GM19463 (cell line): ENCODE results near the gene NR2C2AP.
"Not testable (repeated sequence)": the region's sequence is repeated elsewhere in the genome, so short reads cannot be mapped to it uniquely, and the experiment has no call there.

Experiments
- ATAC-seq: cut with Tn5 transposase; IDR thresholded peaks from one replicate; pipeline ENCODE4 v1.9.1; 2021; ENCODE audit warnings: mild to moderate bottlenecking, moderate library complexity; ENCODE audit not compliant: unreplicated experiment

The NR2C2AP gene, protein sequence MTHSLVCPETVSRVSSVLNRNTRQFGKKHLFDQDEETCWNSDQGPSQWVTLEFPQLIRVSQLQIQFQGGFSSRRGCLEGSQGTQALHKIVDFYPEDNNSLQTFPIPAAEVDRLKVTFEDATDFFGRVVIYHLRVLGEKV

DNA sequence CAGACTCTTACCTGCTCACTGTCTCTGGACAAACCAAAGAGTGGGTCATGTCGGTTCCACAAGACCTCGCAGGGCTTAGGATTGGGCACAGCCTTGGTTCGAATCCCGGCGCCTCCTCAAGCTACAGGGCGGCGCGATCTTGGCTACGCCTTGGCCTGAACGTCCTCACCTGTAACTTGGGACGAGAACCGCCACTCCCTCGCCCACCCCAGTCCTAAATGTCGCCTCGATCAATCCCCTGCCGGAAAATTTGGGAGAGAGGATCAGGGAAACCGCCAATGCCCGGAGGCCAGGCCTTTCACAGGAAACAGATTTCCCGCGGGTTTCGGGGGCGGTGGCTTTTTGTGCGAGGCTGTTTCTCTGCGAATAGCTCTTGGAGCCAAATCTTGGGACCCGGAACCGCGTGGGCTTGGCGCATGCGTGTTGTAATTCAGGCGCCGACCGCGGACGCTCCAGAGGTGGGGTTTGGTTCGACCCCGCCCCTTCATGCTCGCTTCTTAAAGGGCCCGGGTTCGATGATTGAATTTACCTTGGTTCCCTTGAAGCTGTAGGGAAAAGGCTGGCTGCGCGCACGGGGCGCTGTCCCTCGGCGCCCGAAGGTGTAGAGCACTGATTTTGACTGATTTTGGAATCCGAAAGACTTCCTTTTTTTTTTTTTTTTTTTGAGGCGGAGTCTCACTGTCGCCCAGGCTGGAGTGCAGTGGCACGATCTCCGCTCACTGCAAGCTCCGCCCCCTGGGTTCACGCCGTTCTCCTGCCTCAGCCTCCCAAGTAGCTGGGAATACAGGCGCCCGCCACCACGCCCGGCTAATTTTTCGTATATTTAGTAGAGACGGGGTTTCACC, at the start of gene NR2C2AP:
Gene NR2C2AP (minus strand): TSS at position 403 of the 845 bp plus-strand sequence. CDS start 354 bp downstream, at position 49.
- peak; percentile 82 for ATAC-seq

- no peak for ATAC-seq
These were observed 47.1 kb upstream of the NR2C2AP start for GRCh38 chr19:19250196-19250801.

- no peak for ATAC-seq
These were observed 37.3 kb upstream of the NR2C2AP start for GRCh38 chr19:19240476-19240875.

DNA sequence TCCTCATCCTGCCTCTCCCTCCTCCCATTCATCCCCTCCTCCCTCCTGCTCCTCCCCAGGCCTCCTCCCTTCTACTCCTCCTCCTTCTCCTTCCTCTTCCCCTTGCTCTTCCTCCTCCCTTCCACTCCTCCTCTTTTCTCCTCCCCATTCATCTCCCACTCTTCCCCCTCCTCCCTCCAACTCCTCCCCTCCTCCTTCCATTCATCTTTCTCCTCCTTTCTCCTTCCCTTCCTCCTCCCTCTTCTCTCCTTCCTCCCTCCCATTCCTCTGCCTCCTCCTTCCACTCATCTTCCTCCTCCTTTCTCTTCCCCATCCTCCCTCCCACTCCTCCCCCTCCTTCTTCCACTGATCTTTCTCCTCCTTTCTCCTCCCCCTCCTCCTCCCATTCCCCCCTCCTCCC, 36.5 kb upstream of the NR2C2AP start:
- no peak for ATAC-seq

- ATAC-seq: no peak
These were observed 35.1 kb upstream of the NR2C2AP start for GRCh38 chr19:19238126-19238894.

DNA sequence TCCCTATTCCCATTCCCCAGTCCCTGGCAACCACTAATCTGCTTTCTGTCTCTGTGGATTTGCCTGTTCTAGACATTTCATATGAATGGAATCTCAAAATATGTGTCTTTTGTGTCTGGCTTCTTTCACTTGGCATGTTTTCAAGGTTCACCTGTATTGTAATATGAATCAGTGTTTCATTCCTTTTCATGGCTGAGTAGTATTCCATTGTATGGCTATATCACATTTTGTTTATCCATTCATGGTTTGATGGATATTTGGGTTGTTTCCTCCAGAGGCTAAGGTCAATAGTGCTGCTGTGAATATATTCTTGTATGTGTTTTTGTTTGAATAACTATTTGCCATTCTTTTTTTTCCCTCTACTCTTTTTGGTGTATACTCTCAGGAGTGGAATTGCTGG, 33.0 kb upstream of the NR2C2AP start:
- no peak for ATAC-seq

DNA sequence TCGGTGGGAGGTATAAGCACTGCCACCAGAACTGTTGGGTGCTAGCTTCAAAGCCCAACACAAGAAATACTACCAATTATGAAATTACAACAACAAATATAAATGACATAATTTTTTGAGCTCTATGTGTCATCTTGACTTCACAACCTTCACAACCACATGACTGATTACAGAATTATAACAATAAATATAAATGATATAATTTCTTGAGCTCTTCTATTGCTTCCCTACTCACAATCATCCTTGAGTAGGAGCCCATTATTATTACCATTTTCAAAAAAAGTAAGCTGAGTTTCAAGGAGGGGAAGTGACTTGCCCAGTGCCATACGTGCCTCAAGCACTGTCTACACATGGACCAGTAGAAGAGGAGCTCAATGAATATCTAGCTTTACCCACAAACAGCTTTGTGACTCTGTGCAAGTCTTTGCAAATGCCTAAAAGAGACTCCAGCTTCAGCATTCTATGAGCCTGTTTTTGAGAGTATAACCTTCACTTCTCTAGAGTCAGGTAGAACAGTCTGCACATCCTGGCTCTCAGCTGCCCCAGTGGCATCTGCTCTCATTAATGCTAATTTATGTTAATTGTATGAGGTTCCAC, 31.1 kb upstream of the NR2C2AP start:
- ATAC-seq: no peak

DNA sequence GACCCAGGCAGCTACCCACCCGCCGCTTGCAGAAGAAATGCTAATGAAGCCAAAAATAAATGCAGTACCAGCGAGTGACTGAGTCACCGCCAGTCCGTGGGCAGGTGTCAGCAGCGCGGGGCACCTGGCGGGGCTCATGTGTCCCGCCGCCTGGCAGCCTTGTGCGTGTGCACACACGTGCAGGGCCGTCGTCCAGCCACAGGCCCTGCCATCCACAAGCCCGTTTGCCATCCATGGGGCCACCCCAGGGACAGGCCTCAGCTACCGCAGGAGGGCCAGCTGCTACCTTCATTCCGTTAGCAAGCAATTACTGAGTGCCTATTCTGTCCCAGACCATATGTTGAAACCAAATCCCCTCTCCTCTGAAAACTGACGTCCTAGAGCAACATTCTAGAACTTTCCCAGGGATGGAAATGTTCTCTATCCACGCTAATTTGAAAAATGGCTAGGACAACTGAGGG, 29.1 kb upstream of the NR2C2AP start:
- ATAC-seq: no peak

DNA sequence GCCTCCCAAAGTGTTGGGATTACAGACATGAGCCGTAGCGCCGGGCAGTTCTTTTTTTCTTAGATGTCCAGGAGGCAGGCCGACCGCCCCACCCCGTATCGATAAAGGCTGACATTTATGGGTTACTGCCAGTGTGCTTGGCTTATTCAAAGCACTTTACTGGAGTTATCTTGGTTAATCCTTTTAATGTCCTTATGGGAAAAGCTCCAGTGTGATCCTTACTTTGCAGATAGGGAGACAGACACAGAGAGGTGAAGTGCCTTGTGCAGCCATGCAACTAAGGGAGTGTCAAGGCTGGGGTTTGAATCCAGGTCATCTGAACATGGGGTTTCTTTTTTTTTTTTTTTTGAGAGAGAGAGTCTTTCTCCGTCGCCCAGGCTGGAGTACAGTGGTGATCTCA, 27.8 kb upstream of the NR2C2AP start:
- ATAC-seq: no peak

GRCh38 chr19:19229701-19230100, 26.5 kb upstream of the NR2C2AP start:
- ATAC-seq: no peak

GRCh38 chr19:19227217-19227616, 24.0 kb upstream of the NR2C2AP start:
- ATAC-seq: no peak

GRCh38 chr19:19226663-19227062, 23.4 kb upstream of the NR2C2AP start:
- ATAC-seq: no peak

DNA sequence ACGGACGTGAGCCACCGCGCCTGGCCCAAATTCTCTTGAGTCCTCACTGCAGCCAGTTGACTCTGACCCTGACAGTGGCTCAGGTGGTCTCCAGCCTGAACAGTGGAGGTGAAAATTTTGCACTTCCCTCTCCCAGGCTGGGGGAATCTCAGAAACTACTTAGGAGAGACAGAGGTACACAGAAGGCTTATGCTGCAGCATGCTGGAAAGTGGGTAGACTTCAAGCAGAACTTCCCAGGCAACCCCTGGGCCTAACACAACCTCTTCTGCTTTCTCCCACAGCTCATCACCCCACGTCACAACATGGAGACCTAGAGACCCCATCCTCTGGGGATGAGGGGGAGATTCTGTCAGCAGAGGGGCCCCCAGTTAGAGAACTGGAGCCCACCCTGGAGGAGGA, 23.0 kb upstream of the NR2C2AP start:
- no peak for ATAC-seq

DNA sequence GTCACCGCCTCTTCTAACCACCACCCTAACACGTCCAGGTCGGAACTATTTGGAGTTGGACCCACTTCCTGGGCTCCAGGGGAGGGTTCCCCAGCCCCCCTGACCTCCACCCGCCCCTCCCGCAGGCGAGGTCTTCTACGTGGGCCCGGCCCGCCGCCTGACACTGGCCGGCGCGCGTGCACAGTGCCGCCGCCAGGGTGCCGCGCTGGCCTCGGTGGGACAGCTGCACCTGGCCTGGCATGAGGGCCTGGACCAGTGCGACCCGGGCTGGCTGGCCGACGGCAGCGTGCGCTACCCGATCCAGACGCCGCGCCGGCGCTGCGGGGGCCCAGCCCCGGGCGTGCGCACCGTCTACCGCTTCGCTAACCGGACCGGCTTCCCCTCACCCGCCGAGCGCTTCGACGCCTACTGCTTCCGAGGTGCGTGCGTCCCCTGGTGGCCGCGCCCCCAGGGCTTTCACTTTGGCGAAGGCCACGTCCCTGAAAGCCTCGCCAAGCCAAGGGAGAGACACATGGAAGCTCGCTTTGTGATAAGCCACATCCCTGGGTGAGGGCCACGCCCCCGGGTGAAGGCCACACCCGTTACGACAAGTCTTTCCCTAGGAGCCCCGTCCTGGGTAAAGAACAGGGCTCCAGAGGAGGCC, 21.8 kb upstream of the NR2C2AP start:
- no peak for ATAC-seq

DNA sequence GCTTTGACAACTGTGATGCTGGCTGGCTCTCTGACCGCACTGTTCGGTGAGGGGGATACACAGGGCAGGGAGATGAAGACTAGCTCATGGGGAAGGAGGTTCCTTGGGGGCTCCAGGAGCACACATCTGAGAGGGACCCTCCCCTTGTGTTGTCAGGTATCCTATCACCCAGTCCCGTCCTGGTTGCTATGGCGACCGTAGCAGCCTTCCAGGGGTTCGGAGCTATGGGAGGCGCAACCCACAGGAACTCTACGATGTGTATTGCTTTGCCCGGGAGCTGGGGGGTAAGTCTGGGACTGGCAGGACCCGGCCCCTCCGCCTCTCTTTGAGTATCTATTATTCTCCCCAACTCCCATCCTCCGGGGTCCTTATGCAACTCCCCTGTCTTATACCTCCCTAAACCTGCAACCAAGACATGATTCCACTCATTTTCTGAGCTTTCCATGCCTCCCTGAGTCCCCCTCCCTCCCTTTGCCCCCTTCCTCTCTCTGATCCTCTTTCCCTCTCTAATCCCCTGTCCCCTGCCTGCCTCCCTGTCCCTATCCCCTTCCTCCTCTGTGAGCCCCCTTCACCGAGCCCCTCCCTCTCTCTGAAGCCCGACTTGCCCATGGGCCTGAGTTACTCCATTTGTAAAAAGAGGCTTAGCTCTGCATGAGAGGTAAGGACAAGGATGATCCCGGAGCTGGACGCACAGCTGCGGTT, 21.1 kb upstream of the NR2C2AP start:
- no peak for ATAC-seq

DNA sequence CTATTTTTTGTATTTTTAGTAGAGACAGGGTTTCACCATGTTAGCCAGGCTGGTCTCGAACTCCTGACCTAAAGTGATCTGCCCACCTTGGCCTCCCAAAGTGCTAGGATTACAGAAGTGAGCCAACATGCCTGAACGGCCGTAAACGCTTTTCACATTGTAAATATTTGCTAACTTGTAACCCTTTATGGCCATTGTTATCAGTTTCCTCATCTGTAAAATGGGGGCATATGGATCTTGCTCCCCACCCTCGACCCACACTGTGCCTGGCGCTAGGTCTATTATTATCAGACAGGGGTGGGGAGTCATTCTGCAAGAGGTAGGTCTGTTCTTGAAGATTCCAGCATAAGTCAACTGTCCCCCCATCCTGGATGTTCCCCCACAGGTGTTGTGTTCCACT, 20.4 kb upstream of the NR2C2AP start:
- ATAC-seq: no peak

DNA sequence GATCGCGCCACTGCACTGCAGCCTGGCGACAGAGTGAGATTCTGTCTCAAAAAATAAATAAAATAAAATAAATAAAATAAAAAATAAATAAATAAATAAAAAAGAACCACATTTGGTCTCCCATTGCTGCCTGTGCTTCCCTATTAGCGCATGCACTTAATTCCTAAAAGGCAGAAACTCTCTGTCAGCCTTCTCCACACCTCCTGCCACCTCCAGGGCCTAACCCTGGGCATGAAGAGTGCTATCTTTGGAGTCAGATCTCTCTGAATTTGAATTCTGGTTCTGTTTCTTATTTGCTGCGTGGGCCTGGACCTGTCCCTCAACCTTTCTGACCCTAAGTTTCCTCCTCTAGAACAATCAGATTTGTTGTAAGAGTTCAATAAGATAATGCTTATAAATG, 19.8 kb upstream of the NR2C2AP start:
- ATAC-seq: no peak

DNA sequence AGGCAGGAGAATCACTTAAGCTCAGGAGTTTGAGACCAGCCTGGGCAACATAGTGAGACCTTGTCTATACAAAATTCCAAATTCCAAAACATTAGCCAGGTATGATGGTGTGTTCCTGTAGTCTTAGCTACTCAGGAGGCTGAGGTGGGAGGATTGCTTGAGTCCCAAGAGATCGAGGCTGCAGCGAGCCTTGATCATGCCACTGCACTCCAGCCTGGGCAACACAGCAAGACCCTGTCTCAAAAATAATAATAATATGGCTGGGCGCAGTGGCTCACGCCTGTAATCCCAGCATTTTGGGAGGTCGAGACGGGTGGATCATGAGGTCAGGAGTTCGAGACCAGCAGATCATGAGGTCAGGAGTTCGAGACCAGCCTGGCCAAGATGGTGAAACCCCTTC, 17.8 kb upstream of the NR2C2AP start:
- not testable (repeated sequence) for ATAC-seq

DNA sequence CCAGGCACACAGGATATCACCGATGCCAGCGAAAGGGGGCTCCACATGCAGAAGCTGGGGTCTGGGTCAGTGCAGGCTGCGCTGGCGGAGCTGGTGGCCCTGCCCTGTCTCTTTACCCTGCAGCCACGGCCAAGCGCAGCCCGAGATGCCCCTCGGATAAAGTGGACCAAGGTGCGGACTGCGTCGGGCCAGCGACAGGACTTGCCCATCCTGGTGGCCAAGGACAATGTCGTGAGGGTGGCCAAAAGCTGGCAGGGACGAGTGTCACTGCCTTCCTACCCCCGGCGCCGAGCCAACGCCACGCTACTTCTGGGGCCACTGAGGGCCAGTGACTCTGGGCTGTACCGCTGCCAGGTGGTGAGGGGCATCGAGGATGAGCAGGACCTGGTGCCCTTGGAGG, 15.7 kb upstream of the NR2C2AP start:
- no peak for ATAC-seq

DNA sequence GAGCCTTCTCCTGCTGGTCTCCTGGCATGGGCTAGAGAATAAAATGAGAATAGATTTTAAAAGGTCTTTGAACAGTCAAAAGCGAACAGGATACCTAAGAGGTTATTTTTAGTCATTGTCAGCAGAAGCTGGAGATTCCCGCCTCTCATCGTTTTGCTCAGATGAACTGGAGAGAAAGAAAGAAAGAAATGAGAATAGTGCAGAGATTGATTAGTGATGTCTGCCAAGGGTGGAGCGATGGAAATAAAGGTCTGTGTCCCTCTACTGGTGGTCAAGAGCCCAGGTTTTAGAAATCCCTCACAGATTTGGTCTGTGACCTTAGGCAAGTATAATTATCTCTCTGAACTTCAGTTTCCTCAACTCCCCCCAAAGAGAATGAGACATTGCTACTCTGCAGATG, 13.9 kb upstream of the NR2C2AP start:
- no peak for ATAC-seq
